ENCODE data around the gene OR52E8.

The OR52E8 gene

GRCh38 chr11:5807580-5807979 lies 49.9 kb downstream of the OR52E8 start:
- no peak for DNase-seq
